ENCODE measurements around the gene ZFYVE9. TPM values are rescaled to one million over a fixed set of nuclear protein-coding genes. Genes with fewer than 3 reads are reported as not detected.

ZFYVE9 gene
- total RNA-seq, 4 donors from 2014 or later: 38.1 to 54.8 (median 40.9) TPM

DNA sequence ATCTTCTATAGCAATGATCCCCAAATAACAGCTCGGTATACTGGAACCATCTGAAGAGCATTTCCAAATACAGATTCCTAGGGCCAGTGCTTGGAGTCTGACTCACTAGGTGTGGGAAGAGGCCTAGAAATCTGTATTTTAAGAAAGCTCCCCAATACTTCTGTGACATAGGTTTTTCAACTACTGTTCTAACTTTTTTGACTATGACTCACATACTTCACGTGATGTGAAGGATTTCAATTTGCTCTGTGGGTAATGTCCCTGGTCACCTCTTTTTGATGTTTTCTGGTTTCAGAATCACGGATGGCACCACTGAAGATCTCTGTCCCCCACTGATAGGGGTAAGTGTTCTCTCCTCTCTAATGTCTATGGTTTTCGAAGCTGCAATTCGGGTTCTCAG lies 251.3 kb downstream of the ZFYVE9 start:
- no peak overlapping the region for H3K4me3 ChIP-seq
- no peak for DNase-seq (ENCODE audit: extremely low spot score)
- no peaks in the 10 kb centered on the region for H3K27me3 ChIP-seq
- H3K9me3 ChIP-seq: no peaks in the 10 kb centered on the region
- no peak overlapping the region for H3K27ac ChIP-seq (replicated peaks in 1 of 4)
- WGBS: 98% methylated on average over 5 of the region's 5 CpGs
- H3K4me1 ChIP-seq: no peaks in the 10 kb centered on the region
- no peaks in the 10 kb centered on the region for H3K36me3 ChIP-seq
- no peak for TF ChIP-seq POLR2AphosphoS5 (IDR thresholded peaks at IDR 0.05)
- TF ChIP-seq POLR2A (IDR thresholded peaks at IDR 0.05; ENCODE audit: low read depth): no peak
- TF ChIP-seq CTCF (IDR thresholded peaks at IDR 0.05): no peak
- no peak for TF ChIP-seq EP300 (IDR thresholded peaks at IDR 0.05)
- intact Hi-C loops (cut with DNase I): no loop called here

Other genes with a start within 250 kb of the ZFYVE9 start
- gene RAB3B, start 151.4 kb upstream of the ZFYVE9 start, total RNA-seq: 1 to 10 TPM in 1 of 4 donors, under 1 TPM in 3; 0.42 to 1.3 (median 0.83) TPM
- gene KTI12, start 108.3 kb upstream of the ZFYVE9 start, total RNA-seq: 10 to 100 TPM in 1 of 4 donors, 1 to 10 TPM in 3; 6.6 to 11.1 (median 8.8) TPM
- gene TXNDC12, start 86.9 kb upstream of the ZFYVE9 start, total RNA-seq: 10 to 100 TPM; 13.7 to 25.8 (median 15.8) TPM
- 10 to 100 TPM; 22.6 to 48.5 (median 30.2) TPM for gene BTF3L4, start 85.8 kb upstream of the ZFYVE9 start, total RNA-seq
- gene CC2D1B, start 224.1 kb downstream of the ZFYVE9 start, total RNA-seq: 10 to 100 TPM; 19.5 to 30.3 (median 25.1) TPM